RWPE1 (cell line): ENCODE results near the gene HAO2.

Source experiments
- CTCF ChIA-PET: fragments of 350-600 bp; sonication (Branson Sonifier 250); formaldehyde crosslinking; extraction: SDS; loops from one replicate; lab custom pipeline; 2021; lab: Yijun Ruan, JAX
- POLR2A ChIA-PET: fragments of 400-600 bp; formaldehyde crosslinking; extraction: SDS; loops from one replicate; lab custom pipeline; 2020; ENCODE audit warnings: antibody characterized with exemption; ENCODE audit not compliant: low non-redundant PET; lab: Yijun Ruan, JAX
- DNase-seq: peaks from one replicate; pipeline ENCODE4 v3.0.0; 2012; ENCODE audit warnings: low spot score
- H3K27ac ChIP-seq: fragments of 450-650 bp; 2 replicates; pipeline ENCODE4 v1.5.1; 2017
- TF ChIP-seq, protein P1 (sequence below): fragments of 450-650 bp; conservative IDR thresholded peaks from 2 replicates; pipeline ENCODE4 v1.5.1; 2017; ENCODE audit warnings: low read depth, mild to moderate bottlenecking

The HAO2 gene

DNA sequence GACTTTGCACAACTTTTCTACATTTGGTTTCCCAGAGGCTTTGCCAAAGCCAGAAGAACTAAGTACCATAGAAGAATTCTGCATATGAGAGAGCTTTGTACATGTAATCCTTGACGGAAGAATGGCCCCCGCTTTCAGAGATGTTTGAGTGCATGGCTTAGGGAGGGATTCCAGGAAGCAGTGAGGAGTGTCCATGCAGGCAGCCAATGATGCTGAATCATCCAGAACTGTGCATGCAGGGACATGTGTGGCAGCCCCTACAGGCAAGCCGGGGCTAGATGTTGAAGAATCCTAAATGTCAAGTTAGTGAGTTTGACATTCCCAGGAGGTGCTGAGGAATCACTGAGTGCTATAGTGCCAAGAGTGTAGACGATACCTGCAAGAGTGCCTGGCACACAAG lies 9.9 kb upstream of the HAO2 start:
- TF ChIP-seq, protein P1, sequence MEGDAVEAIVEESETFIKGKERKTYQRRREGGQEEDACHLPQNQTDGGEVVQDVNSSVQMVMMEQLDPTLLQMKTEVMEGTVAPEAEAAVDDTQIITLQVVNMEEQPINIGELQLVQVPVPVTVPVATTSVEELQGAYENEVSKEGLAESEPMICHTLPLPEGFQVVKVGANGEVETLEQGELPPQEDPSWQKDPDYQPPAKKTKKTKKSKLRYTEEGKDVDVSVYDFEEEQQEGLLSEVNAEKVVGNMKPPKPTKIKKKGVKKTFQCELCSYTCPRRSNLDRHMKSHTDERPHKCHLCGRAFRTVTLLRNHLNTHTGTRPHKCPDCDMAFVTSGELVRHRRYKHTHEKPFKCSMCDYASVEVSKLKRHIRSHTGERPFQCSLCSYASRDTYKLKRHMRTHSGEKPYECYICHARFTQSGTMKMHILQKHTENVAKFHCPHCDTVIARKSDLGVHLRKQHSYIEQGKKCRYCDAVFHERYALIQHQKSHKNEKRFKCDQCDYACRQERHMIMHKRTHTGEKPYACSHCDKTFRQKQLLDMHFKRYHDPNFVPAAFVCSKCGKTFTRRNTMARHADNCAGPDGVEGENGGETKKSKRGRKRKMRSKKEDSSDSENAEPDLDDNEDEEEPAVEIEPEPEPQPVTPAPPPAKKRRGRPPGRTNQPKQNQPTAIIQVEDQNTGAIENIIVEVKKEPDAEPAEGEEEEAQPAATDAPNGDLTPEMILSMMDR: no peak
- peak overlapping the region; percentile 52 for H3K27ac ChIP-seq
- peak; percentile 76 for DNase-seq
- ChIA-PET POLR2A (no interaction called here), CTCF (interaction anchor here (1.2 kb wide), 1 partner anchor 22 kb away, joined by 4 read pairs; no protein-coding TSS in a partner anchor)

DNA sequence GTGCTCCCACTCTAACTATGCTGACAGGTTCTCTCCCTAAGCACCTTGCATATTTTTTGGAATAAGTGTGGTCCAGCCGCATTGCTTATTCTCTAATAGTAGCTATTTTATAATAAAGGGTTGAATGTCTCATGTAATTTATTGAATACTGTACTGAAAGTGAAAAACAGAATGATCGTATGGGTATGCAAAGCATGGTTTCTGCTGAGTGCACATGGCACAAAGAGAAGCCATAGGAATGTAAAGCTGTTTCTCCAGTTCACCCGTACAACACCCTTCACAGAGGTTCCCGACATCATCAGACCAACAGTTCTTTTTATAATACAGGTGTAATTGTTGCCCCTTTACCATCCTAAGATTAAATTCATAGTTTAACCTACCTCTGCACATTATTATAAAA lies 8.9 kb upstream of the HAO2 start:
- ChIA-PET POLR2A (no interaction called here), CTCF (no interaction called here)
- no peak for DNase-seq
- TF ChIP-seq, protein P1: no peak
- H3K27ac ChIP-seq: no peak overlapping the region

GRCh38 chr1:119361205-119361604 lies 7.4 kb upstream of the HAO2 start:
- ChIA-PET CTCF (interaction anchor here (0.7 kb wide), 1 partner anchor 224 kb away, joined by 3 read pairs; no protein-coding TSS in a partner anchor), POLR2A (no interaction called here)
- no peak overlapping the region for H3K27ac ChIP-seq
- TF ChIP-seq, protein P1: no peak
- DNase-seq: no peak

GRCh38 chr1:119361620-119362344 lies 6.8 kb upstream of the HAO2 start:
- ChIA-PET CTCF (interaction anchor here (0.7 kb wide), 1 partner anchor 225 kb away, joined by 3 read pairs; no protein-coding TSS in a partner anchor), POLR2A (no interaction called here)
- DNase-seq: no peak
- TF ChIP-seq, protein P1: no peak
- H3K27ac ChIP-seq: no peak overlapping the region

- TF ChIP-seq, protein P1: no peak
- H3K27ac ChIP-seq: no peak overlapping the region
- ChIA-PET CTCF (no interaction called here), POLR2A (no interaction called here)
- no peak for DNase-seq
These were observed 5.4 kb upstream of the HAO2 start for GRCh38 chr1:119363162-119363561.

DNA sequence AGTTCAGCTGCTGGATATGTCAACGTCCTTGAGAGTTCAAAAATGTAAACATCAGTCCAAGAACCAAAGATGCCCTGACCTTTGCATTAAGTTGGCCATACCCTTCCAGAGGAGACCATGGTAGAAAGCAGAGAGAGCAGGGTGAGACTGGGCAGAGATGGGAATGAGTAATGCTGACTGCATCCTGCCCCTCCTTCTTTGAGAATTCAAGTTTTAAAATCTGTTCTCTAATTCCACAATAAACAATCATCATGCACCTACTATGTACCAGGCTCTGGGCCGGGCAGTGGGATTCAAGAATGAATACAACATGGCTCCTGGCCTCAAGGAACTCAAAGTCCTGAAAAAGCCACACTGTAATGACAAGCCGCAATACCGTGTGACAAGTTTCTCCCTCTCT lies 3.9 kb upstream of the HAO2 start:
- H3K27ac ChIP-seq: no peak overlapping the region
- ChIA-PET CTCF (no interaction called here), POLR2A (no interaction called here)
- TF ChIP-seq, protein P1: no peak
- DNase-seq: peak; percentile 26
